ENCODE results near the gene CSTPP1.
A peak's percentile ranks its signal among the peaks of the same experiment; 100 is the strongest.

Gene CSTPP1

GRCh38 chr11:47156333-47156732 is 219.8 kb downstream of the CSTPP1 start:
- DNase-seq (ENCODE audit: low read depth in 2 of 3, low spot score in 2 of 3), result no peak

- no peak for DNase-seq (ENCODE audit: low read depth in 2 of 3, low spot score in 2 of 3)
Observed at GRCh38 chr11:47156951-47157350, 220.4 kb downstream of the CSTPP1 start.

- DNase-seq (ENCODE audit: low read depth in 2 of 3, low spot score in 2 of 3), result no peak
Observed at GRCh38 chr11:47157805-47158204, 221.2 kb downstream of the CSTPP1 start.

GRCh38 chr11:47158242-47158641 is 221.7 kb downstream of the CSTPP1 start:
- no peak for DNase-seq (ENCODE audit: low read depth in 2 of 3, low spot score in 2 of 3)

- no peak for DNase-seq (ENCODE audit: low read depth in 2 of 3, low spot score in 2 of 3)
Observed at GRCh38 chr11:47160753-47161133, 224.2 kb downstream of the CSTPP1 start.

GRCh38 chr11:47161134-47161854 is 224.7 kb downstream of the CSTPP1 start:
- DNase-seq (ENCODE audit: low read depth in 2 of 3, low spot score in 2 of 3), result peak in 1 of 3 experiments; percentile 40

- no peak for DNase-seq (ENCODE audit: low read depth in 2 of 3, low spot score in 2 of 3)
Observed at GRCh38 chr11:47161890-47162289, 225.3 kb downstream of the CSTPP1 start.

GRCh38 chr11:47162426-47162825 is 225.9 kb downstream of the CSTPP1 start:
- no peak for DNase-seq (ENCODE audit: low read depth in 2 of 3, low spot score in 2 of 3)

- no peak for DNase-seq (ENCODE audit: low read depth in 2 of 3, low spot score in 2 of 3)
Observed at GRCh38 chr11:47163193-47163592, 226.6 kb downstream of the CSTPP1 start.

- no peak for DNase-seq (ENCODE audit: low read depth in 2 of 3, low spot score in 2 of 3)
Observed at GRCh38 chr11:47163898-47164297, 227.3 kb downstream of the CSTPP1 start.

- DNase-seq (ENCODE audit: low read depth in 2 of 3, low spot score in 2 of 3), result no peak
Observed at GRCh38 chr11:47164321-47164720, 227.8 kb downstream of the CSTPP1 start.

GRCh38 chr11:47165253-47165840 is 228.8 kb downstream of the CSTPP1 start:
- no peak for DNase-seq (ENCODE audit: low read depth in 2 of 3, low spot score in 2 of 3)

- no peak for DNase-seq (ENCODE audit: low read depth in 2 of 3, low spot score in 2 of 3)
Observed at GRCh38 chr11:47166368-47166767, 229.8 kb downstream of the CSTPP1 start.

- DNase-seq (ENCODE audit: low read depth in 2 of 3, low spot score in 2 of 3), result no peak
Observed at GRCh38 chr11:47171061-47171838, 234.7 kb downstream of the CSTPP1 start.

- no peak for DNase-seq (ENCODE audit: low read depth in 2 of 3, low spot score in 2 of 3)
Observed at GRCh38 chr11:47171856-47172255, 235.3 kb downstream of the CSTPP1 start.

- no peak for DNase-seq (ENCODE audit: low read depth in 2 of 3, low spot score in 2 of 3)
Observed at GRCh38 chr11:47172740-47173336, 236.3 kb downstream of the CSTPP1 start.

GRCh38 chr11:47175746-47176327 is 239.3 kb downstream of the CSTPP1 start:
- DNase-seq (ENCODE audit: low read depth in 2 of 3, low spot score in 2 of 3), result no peak

- peak; percentile 76 to 96 (median 85) for DNase-seq (ENCODE audit: low read depth in 2 of 3, low spot score in 2 of 3)
Observed at GRCh38 chr11:47176328-47177228, 240.0 kb downstream of the CSTPP1 start, which contains the start of gene ARFGAP2. Gene ARFGAP2 (minus strand): TSS chr11:47176879. CDS start chr11:47176853, 26 bp downstream.

GRCh38 chr11:47177229-47177845 is 240.8 kb downstream of the CSTPP1 start:
- no peak for DNase-seq (ENCODE audit: low read depth in 2 of 3, low spot score in 2 of 3)

- DNase-seq (ENCODE audit: low read depth in 2 of 3, low spot score in 2 of 3), result no peak
Observed at GRCh38 chr11:47177846-47178245, 241.3 kb downstream of the CSTPP1 start.

Data from activated CD8-positive, alpha-beta memory T cell treated with anti-CD3 and anti-CD28 coated beads for 48 hours (primary cell).